Suppressor macrophage treated with lipopolysaccharide for 4 hours (primary cell): ENCODE results near the gene SREBF1.
"Not testable (repeated sequence)": the region's sequence is repeated elsewhere in the genome, so short reads cannot be mapped to it uniquely, and the experiment has no call there.

Source experiments
- DNase-seq: peaks from one replicate; pipeline ENCODE4 v3.0.0-alpha.2; 2020

SREBF1 gene

GRCh38 chr17:17809531-17810083 lies 27.2 kb downstream of the SREBF1 start:
- no peak for DNase-seq

GRCh38 chr17:17808706-17809432 lies 27.9 kb downstream of the SREBF1 start:
- no peak for DNase-seq

GRCh38 chr17:17808200-17808599 lies 28.6 kb downstream of the SREBF1 start:
- DNase-seq = not testable (repeated sequence)

- no peak for DNase-seq
Measured at GRCh38 chr17:17807440-17807839, 29.3 kb downstream of the SREBF1 start.

- no peak for DNase-seq
Measured at GRCh38 chr17:17806611-17807274, 30.0 kb downstream of the SREBF1 start.

- DNase-seq = no peak
Measured at GRCh38 chr17:17806035-17806434, 30.8 kb downstream of the SREBF1 start.

GRCh38 chr17:17805575-17805974 lies 31.2 kb downstream of the SREBF1 start:
- no peak for DNase-seq

- DNase-seq = no peak
Measured at GRCh38 chr17:17804007-17804406, 32.8 kb downstream of the SREBF1 start.

- no peak for DNase-seq
Measured at GRCh38 chr17:17801800-17802481, 34.8 kb downstream of the SREBF1 start.

- DNase-seq = no peak
Measured at GRCh38 chr17:17800504-17801021, 36.2 kb downstream of the SREBF1 start.

GRCh38 chr17:17798573-17799255 lies 38.1 kb downstream of the SREBF1 start:
- DNase-seq = no peak

GRCh38 chr17:17798010-17798556 lies 38.7 kb downstream of the SREBF1 start:
- DNase-seq = no peak

- DNase-seq = no peak
Measured at GRCh38 chr17:17797119-17797809, 39.5 kb downstream of the SREBF1 start.

GRCh38 chr17:17796787-17797061 lies 40.1 kb downstream of the SREBF1 start:
- no peak for DNase-seq

- no peak for DNase-seq
Measured at GRCh38 chr17:17795946-17796786, 40.6 kb downstream of the SREBF1 start.

- no peak for DNase-seq
Measured at GRCh38 chr17:17795296-17795695, 41.5 kb downstream of the SREBF1 start.

- DNase-seq = no peak
Measured at GRCh38 chr17:17794382-17794781, 42.4 kb downstream of the SREBF1 start.

GRCh38 chr17:17793378-17794214 lies 43.2 kb downstream of the SREBF1 start:
- no peak for DNase-seq

- no peak for DNase-seq
Measured at GRCh38 chr17:17792551-17793377, 44.0 kb downstream of the SREBF1 start.
